A549 (cell line): ENCODE data around the gene LY6G5B.

Experiments
- CBX8 ChIP-seq: fragments of 200-600 bp; sonication (generic); IDR thresholded peaks from 2 replicates; pipeline ENCODE4 v1.6.1; 2016
- CEBPB ChIP-seq, 2 experiments: fragments of >200 bp in 1 of 2; sonication (Bioruptor Twin) in 1 of 2; formaldehyde crosslinking in 1 of 2; IDR thresholded peaks; 2 replicates each; pipeline ENCODE4 v1.6.1; 2012 to 2016
- CHD4 ChIP-seq: fragments of 200-600 bp; sonication (generic); IDR thresholded peaks from 2 replicates; pipeline ENCODE4 v1.6.1; 2016; ENCODE audit warnings: antibody characterized with exemption, mild to moderate bottlenecking, borderline replicate concordance
- CTCF ChIP-seq: fragments of >200 bp; sonication (Bioruptor Twin); formaldehyde crosslinking; IDR thresholded peaks from 3 replicates; pipeline ENCODE4 v1.5.1; 2016
- E2F6 ChIP-seq: IDR thresholded peaks from 2 replicates; pipeline ENCODE4 v1.6.1; 2012; ENCODE audit warnings: low read depth, borderline replicate concordance
- EHMT2 ChIP-seq: fragments of 200-600 bp; sonication (generic); IDR thresholded peaks from 2 replicates; pipeline ENCODE4 v1.6.1; 2016; ENCODE audit warnings: antibody characterized with exemption, low read depth, mild to moderate bottlenecking, moderate library complexity
- HDAC2 ChIP-seq: fragments of 200-600 bp; sonication (generic); IDR thresholded peaks from 2 replicates; pipeline ENCODE4 v1.6.1; 2016
- MAFK ChIP-seq: fragments of 450-650 bp; IDR thresholded peaks from 2 replicates; pipeline ENCODE4 v1.6.1; 2014; ENCODE audit not compliant: partially characterized antibody
- MAX ChIP-seq: IDR thresholded peaks from 2 replicates; pipeline ENCODE4 v1.6.1; 2012
- SREBF2 ChIP-seq: fragments of 450-650 bp; IDR thresholded peaks from 2 replicates; pipeline ENCODE4 v1.6.1; 2014; ENCODE audit warnings: mild to moderate bottlenecking, moderate library complexity
- USF2 ChIP-seq: fragments of 450-650 bp; IDR thresholded peaks from 2 replicates; pipeline ENCODE4 v1.6.1; 2014; ENCODE audit warnings: antibody characterized with exemption
- ZSCAN20 ChIP-seq: fragments of 250-450 bp; sonication (Bioruptor Pico); IDR thresholded peaks from 2 replicates; pipeline ENCODE4 v1.8.0; 2022; ENCODE audit warnings: mild to moderate bottlenecking, moderate library complexity

GRCh38 chr6:31710523-31711219 lies 40.9 kb downstream of the LY6G5B start:
- no peak for TF ChIP-seq MAX
- TF ChIP-seq CHD4 = no peak
- TF ChIP-seq EHMT2 = no peak
- TF ChIP-seq HDAC2 = no peak
- TF ChIP-seq CEBPB (IDR thresholded peaks at IDR 0.05) = no peak
- TF ChIP-seq E2F6 = no peak
- no peak for TF ChIP-seq USF2
- TF ChIP-seq CTCF = no peak
- no peak for TF ChIP-seq MAFK
- TF ChIP-seq CBX8 = no peak
- TF ChIP-seq SREBF2 = no peak
- TF ChIP-seq ZSCAN20 (CRISPR knock-in tag) = no peak
